Stimulated activated CD8-positive, alpha-beta memory T cell treated with anti-CD3 and anti-CD28 coated beads, Interleukin-4, amount 100 ng/mL, for 1 hour (primary cell): Measurements from ENCODE around the gene HHATL.

Source experiments
- DNase-seq, 2 donors: peaks; one replicate each; pipeline ENCODE4 v3.0.0-alpha.2; 2020; ENCODE audit warnings: low read depth in 2 of 2, low spot score in 1 of 2

HHATL gene

DNA sequence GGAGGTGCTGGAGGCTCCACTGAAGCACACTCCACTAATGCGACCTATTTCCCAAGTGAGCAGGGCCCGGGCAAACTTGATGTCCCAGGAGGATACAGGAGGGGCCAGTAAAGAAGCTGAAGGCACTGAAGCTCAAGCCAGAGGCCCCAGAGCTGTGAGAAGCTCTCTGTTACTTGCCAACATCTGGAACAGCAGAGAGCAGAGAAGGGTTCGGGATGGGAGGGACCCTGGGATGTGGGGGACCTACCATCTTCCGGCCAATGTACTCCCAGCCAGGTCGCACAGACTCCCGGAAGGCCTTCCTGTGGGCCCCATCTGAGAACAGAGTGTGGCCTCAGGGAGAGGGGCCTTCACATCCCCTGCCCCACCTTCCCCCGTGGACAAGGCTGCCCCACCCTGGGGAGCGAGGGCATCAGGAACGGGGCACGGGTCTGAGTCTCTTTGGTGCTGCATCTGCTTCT lies 3.1 kb downstream of the HHATL start:
- no peak for DNase-seq

- no peak for DNase-seq
Observed at GRCh38 chr3:42698911-42699230, 3.7 kb downstream of the HHATL start.

GRCh38 chr3:42698216-42698910 lies 4.2 kb downstream of the HHATL start:
- no peak for DNase-seq

GRCh38 chr3:42697289-42698051 lies 5.1 kb downstream of the HHATL start:
- DNase-seq = no peak

GRCh38 chr3:42696356-42697288 lies 6.0 kb downstream of the HHATL start:
- DNase-seq = no peak

GRCh38 chr3:42694366-42694765 lies 8.2 kb downstream of the HHATL start:
- no peak for DNase-seq

- no peak for DNase-seq
Observed at GRCh38 chr3:42693530-42693930, 9.1 kb downstream of the HHATL start.

GRCh38 chr3:42692667-42693529 lies 9.7 kb downstream of the HHATL start:
- DNase-seq = no peak

- DNase-seq = no peak
Observed at GRCh38 chr3:42691816-42692666, 10.6 kb downstream of the HHATL start.

- no peak for DNase-seq
Observed at GRCh38 chr3:42690766-42691680, 11.6 kb downstream of the HHATL start.

GRCh38 chr3:42690191-42690590 lies 12.4 kb downstream of the HHATL start:
- no peak for DNase-seq

GRCh38 chr3:42689421-42690014 lies 13.1 kb downstream of the HHATL start:
- DNase-seq = no peak

DNA sequence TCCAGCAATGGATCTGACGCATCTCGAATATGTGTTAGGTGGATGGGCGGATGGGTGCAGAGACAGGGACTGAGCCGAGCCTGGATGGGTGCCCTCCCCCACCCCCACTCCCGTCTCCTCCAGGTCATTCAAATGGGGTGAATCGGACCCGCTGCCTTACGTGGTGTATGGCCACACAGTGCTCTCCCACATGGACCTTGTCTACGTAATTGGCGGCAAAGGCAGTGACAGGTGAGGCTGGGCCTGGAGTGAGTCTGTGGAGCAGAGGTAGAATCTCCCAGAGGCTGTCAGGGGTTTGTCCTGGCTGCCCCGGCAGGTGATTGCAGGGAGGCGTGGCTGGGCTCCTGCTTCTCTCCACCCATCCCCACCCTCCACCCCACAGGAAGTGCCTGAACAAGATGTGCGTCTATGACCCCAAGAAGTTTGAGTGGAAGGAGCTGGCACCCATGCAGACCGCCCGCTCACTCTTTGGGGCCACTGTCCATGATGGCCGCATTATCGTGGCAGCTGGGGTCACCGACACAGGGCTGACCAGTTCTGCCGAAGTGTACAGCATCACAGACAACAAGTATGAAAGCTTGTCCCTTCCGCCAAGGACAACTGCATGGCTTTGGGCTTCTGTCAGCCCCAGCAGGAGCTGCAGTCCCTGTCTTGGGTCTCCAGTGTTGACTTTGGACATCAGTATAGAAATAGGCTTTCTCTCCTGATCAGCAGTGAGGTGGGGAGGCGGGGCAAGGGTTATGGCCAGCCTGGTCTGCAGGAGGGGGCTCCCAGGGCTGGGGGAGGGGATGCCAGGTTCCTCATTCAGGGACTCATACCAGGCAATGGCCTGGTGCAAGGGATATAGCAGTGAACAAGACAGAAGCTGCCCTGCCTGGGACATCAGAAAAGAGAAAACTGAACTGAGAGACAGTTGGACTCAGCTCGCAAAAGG lies 13.8 kb downstream of the HHATL start:
- no peak for DNase-seq

GRCh38 chr3:42688016-42688415 lies 14.6 kb downstream of the HHATL start:
- no peak for DNase-seq

GRCh38 chr3:42686832-42687650 lies 15.6 kb downstream of the HHATL start:
- no peak for DNase-seq
